ENCODE results near the gene MBD6.

DNA sequence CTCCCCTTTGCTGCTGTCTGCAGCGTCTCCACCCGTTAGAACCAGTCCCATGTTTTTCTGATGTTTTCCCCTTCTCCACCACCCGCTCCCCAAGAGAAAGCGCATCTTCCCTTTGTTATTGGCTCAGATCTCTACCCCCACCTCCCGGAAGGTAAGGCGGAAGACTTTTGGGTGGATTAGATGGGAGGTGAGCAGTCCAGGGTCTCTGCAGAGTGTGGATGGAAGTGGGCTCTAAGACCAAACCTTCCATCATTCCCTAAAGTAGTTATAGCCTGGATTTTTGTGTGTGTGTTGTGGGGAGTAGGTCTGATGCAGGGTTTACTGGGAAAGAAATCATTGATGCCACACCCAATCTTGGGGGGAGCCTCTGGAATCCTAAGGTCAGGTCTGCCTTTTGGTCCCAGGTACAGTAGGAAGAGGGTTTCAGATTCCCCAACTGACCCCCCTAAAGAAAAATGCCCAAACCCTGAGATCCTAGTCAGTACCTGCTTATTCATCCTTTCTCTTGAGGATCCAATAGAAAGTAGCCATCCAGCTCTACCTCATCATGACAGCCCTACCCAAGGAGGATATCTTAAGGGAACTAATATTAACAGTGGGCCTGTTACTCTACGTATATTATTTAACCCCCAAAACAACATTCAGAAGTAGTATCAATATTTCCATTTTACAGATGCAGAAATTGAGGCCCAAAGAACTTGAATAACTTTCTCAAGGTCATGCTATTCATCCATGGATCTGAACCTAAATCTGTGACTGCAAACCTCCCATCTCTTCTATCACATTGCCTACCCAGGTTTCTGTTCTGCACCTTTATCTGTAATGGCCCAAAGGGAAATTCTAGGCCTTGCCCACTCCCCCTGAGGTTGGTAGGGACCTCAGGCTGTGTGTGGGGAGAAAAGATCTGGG is 28.3 kb downstream of the MBD6 start:
- TF ChIP-seq, protein P1, sequence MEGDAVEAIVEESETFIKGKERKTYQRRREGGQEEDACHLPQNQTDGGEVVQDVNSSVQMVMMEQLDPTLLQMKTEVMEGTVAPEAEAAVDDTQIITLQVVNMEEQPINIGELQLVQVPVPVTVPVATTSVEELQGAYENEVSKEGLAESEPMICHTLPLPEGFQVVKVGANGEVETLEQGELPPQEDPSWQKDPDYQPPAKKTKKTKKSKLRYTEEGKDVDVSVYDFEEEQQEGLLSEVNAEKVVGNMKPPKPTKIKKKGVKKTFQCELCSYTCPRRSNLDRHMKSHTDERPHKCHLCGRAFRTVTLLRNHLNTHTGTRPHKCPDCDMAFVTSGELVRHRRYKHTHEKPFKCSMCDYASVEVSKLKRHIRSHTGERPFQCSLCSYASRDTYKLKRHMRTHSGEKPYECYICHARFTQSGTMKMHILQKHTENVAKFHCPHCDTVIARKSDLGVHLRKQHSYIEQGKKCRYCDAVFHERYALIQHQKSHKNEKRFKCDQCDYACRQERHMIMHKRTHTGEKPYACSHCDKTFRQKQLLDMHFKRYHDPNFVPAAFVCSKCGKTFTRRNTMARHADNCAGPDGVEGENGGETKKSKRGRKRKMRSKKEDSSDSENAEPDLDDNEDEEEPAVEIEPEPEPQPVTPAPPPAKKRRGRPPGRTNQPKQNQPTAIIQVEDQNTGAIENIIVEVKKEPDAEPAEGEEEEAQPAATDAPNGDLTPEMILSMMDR (conservative IDR thresholded peaks at IDR 0.05; ENCODE audit: low read length), result no peak
- no peak for TF ChIP-seq EZH2phosphoT487 (IDR thresholded peaks at IDR 0.05; ENCODE audit: borderline replicate concordance, low read depth, low read length)

Data from OCI-LY7 (cell line).